Measurements from ENCODE around the gene GLIS1.

Gene GLIS1

DNA sequence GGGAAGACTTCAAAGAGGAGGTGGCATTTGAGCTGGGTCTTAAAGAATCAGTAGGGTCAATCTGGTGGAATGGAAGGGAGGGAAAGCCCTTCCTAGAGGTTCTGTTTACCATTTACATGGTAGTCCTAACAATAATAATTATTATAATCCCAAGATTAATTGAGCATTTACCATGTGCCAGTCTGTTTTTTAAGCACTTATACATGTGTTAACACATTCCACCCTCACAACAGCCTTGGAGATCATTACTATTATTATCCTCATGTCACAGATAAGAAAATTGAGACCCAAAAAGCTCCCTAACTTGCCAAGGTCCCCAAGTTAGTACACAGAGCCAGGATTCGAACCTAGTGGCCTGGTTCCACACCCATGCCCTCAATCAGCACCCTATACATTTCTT lies 10.8 kb downstream of the GLIS1 start:
- TF ChIP-seq, protein P1, sequence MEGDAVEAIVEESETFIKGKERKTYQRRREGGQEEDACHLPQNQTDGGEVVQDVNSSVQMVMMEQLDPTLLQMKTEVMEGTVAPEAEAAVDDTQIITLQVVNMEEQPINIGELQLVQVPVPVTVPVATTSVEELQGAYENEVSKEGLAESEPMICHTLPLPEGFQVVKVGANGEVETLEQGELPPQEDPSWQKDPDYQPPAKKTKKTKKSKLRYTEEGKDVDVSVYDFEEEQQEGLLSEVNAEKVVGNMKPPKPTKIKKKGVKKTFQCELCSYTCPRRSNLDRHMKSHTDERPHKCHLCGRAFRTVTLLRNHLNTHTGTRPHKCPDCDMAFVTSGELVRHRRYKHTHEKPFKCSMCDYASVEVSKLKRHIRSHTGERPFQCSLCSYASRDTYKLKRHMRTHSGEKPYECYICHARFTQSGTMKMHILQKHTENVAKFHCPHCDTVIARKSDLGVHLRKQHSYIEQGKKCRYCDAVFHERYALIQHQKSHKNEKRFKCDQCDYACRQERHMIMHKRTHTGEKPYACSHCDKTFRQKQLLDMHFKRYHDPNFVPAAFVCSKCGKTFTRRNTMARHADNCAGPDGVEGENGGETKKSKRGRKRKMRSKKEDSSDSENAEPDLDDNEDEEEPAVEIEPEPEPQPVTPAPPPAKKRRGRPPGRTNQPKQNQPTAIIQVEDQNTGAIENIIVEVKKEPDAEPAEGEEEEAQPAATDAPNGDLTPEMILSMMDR (conservative IDR thresholded peaks at IDR 0.05) = no peak
- no peak for TF ChIP-seq ZFX (IDR thresholded peaks at IDR 0.05)
- no peak overlapping the region for H3K27ac ChIP-seq

DNA sequence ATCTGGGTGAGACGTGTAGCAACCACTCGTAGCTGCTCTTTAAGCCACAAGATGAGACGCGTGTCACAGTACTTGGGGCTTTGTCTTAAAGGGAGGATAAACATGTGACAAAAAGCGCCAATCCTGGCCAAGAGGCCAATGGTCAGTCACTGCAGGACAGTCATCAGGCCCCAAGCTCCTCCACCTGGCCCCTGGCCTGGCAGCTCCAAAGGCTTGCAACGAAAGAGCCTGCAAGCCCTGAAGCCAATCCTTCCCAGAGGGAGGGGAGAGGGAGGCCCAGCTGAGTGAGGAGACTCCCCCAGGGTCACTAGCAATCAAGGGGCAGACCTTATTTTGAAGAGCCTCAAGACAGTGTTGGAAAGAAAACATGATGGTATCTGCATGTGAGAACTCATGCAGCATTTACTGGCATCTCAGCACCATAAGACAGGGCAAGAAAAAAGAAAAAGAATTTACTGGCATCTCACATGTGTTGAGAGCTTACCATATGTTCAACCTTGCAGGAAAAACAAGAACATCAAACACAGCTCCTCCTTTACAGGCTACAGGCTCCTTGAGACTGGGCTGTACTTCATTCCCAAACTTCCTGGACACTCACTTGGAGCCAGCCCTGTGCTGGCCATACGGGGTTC lies 11.4 kb downstream of the GLIS1 start:
- TF ChIP-seq ZFX (IDR thresholded peaks at IDR 0.05) = no peak
- TF ChIP-seq, protein P1 (conservative IDR thresholded peaks at IDR 0.05) = no peak
- no peak overlapping the region for H3K27ac ChIP-seq

DNA sequence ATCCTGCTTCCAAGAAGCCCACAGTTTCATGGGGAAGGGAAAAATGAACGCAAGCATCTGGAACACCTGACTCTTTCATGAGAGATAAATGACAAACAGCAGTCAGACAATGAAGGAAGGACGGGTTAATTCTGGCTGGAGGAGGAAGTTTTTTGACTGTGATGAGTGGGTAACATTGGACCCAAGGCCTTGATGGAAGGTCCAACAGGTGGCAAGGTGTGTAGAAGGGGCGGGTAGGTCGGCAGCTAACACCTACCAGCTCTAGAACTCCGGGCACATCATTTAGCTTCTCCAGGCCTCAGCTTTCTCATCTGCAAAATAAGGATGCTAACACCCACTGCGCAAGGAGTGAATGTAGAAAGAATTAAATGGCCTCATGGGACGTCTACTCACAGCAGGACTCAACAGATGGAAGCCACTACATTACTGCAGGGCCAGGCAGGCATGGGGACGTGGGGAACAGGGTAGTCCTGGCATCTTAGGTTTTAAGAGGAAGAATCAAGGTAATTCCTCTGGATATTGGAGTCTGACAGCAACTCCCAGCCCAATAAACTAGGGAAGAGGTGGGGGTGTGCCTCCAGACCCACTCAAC lies 12.9 kb downstream of the GLIS1 start:
- H3K27ac ChIP-seq = no peak overlapping the region
- TF ChIP-seq ZFX (IDR thresholded peaks at IDR 0.05) = no peak
- TF ChIP-seq, protein P1 (conservative IDR thresholded peaks at IDR 0.05) = no peak

DNA sequence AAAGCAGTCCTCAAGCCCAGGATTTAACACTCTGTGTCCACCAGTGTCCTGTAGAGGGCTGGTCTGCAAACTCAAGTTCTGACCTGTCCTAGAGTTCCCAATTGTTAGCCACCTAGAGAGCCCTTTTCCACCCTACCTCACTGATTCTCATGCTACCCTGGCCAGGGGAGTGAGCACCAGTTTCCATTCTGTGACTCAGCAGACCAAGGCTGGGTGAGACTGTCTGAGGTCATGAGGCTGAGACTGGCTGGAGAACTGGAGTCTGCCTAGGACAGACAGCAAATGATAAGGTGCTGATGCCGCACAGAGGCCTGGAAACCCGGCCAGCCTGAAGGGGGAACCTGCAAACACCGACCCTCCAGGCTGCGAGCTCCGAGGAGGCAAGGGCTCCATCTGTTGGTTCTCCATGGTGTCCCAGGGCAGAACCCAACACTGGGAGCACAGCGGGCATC lies 13.7 kb downstream of the GLIS1 start:
- TF ChIP-seq, protein P1 (conservative IDR thresholded peaks at IDR 0.05) = 0 out of 2 replicates have a peak, but pooled peaks have one; percentile 4
- no peak for TF ChIP-seq ZFX (IDR thresholded peaks at IDR 0.05)

DNA sequence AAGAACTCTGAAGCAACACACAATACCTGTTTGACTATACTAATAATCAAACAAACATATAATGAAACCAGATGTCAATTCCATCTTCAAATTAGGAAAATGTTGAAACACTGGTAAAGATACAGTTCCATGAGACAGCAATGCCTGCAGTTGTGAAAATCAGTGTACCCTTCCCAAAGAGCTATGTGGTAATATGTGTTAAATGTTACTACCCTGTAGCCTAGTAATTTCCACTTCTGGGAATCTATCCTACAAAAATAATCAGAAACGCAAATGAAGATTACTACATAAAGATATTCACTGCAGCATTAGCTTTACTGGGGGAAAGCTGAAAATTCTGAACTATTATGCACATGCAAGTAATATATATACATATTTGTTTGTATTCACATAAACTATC lies 16.9 kb downstream of the GLIS1 start:
- no peak for TF ChIP-seq ZFX (IDR thresholded peaks at IDR 0.05)
- TF ChIP-seq, protein P1 (conservative IDR thresholded peaks at IDR 0.05) = no peak
- no peak overlapping the region for H3K27ac ChIP-seq

More for the DNA sequence above, 13.7 kb downstream of the GLIS1 start:
- H3K27ac ChIP-seq = no peak overlapping the region

DNA sequence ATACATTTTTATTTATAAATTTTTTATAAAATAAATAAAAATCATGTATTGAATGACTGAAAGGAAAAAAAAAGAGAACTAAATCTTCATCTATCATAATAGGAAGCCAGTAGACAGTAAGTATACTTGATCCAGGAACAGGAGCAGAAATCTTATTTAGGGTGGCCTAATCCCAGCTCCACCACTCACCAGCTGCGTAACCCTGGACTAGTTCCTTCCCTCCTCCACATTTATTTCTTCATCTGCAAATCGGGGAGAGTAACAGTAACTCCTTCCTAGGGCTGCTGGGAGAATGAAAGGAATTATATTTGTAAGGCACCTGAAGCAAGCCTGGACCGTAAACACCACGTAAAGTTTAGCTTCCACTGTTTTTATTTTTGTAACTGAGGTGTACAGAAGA lies 17.9 kb downstream of the GLIS1 start:
- TF ChIP-seq, protein P1 (conservative IDR thresholded peaks at IDR 0.05) = no peak
- TF ChIP-seq ZFX (IDR thresholded peaks at IDR 0.05) = no peak
- H3K27ac ChIP-seq = no peak overlapping the region

DNA sequence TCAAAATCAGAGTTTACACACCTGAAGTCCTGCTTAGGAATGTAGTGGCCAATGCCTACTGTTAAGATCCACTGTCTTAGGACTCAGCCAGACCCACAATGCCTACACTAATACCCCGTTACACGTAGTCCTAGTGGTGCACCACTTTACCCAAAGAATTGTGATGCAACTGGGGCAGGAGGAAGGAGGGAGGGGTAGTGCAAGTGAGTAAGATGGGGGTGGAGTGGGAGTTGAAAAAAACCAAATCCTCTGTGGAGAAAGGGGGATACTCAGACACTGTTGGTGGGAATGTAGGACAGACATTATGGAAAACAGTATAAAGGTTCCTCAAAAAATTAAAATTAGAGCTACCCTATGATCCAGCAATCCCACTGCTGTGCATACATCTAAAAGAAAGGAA lies 19.5 kb downstream of the GLIS1 start:
- TF ChIP-seq, protein P1 (conservative IDR thresholded peaks at IDR 0.05) = no peak
- TF ChIP-seq ZFX (IDR thresholded peaks at IDR 0.05) = no peak

More for the DNA sequence above, 19.5 kb downstream of the GLIS1 start:
- no peak overlapping the region for H3K27ac ChIP-seq
